ENCODE measurements around the gene MGAT3.

The MGAT3 gene

GRCh38 chr22:39421691-39422090 lies 35.1 kb upstream of the MGAT3 start:
- Mint-ChIP-seq H3K4me3 (no peak overlapping the region), H3K27ac (no peak overlapping the region), H3K27me3 (no peaks in the 10 kb centered on the region), H3K9me3 (no peaks in the 10 kb centered on the region), H3K36me3 (ENCODE audit: low read depth) (peaks cover 59% of the 10 kb centered on the region), H3K4me1 (ENCODE audit: low read depth) (no peaks in the 10 kb centered on the region)

GRCh38 chr22:39422101-39422500 lies 34.7 kb upstream of the MGAT3 start:
- Mint-ChIP-seq H3K4me1 (ENCODE audit: low read depth) (no peaks in the 10 kb centered on the region), H3K4me3 (no peak overlapping the region), H3K9me3 (no peaks in the 10 kb centered on the region), H3K36me3 (ENCODE audit: low read depth) (peaks cover 60% of the 10 kb centered on the region), H3K27ac (no peak overlapping the region), H3K27me3 (no peaks in the 10 kb centered on the region)

- Mint-ChIP-seq H3K4me3 (no peak overlapping the region), H3K9me3 (no peaks in the 10 kb centered on the region), H3K36me3 (ENCODE audit: low read depth) (peaks cover 65% of the 10 kb centered on the region), H3K4me1 (ENCODE audit: low read depth) (no peaks in the 10 kb centered on the region), H3K27me3 (no peaks in the 10 kb centered on the region), H3K27ac (no peak overlapping the region)
Observed at GRCh38 chr22:39422721-39423120, 34.1 kb upstream of the MGAT3 start.

- no peak overlapping the region for H3K27ac Mint-ChIP-seq
- peaks cover 52% of the 10 kb centered on the region for H3K36me3 Mint-ChIP-seq (ENCODE audit: low read depth)
- no peaks in the 10 kb centered on the region for H3K4me1 Mint-ChIP-seq (ENCODE audit: low read depth)
- no peaks in the 10 kb centered on the region for H3K9me3 Mint-ChIP-seq
- H3K4me3 Mint-ChIP-seq = no peak overlapping the region
- H3K27me3 Mint-ChIP-seq = no peaks in the 10 kb centered on the region
Observed at GRCh38 chr22:39423976-39424375, 32.8 kb upstream of the MGAT3 start.

- no peak overlapping the region for H3K27ac Mint-ChIP-seq
- H3K4me3 Mint-ChIP-seq = no peak overlapping the region
- H3K4me1 Mint-ChIP-seq (ENCODE audit: low read depth) = no peaks in the 10 kb centered on the region
- H3K36me3 Mint-ChIP-seq (ENCODE audit: low read depth) = peaks cover 33% of the 10 kb centered on the region
- H3K27me3 Mint-ChIP-seq = no peaks in the 10 kb centered on the region
- no peaks in the 10 kb centered on the region for H3K9me3 Mint-ChIP-seq
Observed at GRCh38 chr22:39426380-39427043, 30.3 kb upstream of the MGAT3 start.

GRCh38 chr22:39427751-39428596 lies 28.8 kb upstream of the MGAT3 start:
- Mint-ChIP-seq H3K9me3 (no peaks in the 10 kb centered on the region), H3K4me3 (no peak overlapping the region), H3K36me3 (ENCODE audit: low read depth) (peaks cover 23% of the 10 kb centered on the region), H3K27me3 (no peaks in the 10 kb centered on the region), H3K4me1 (ENCODE audit: low read depth) (no peaks in the 10 kb centered on the region), H3K27ac (no peak overlapping the region)

GRCh38 chr22:39428597-39429071 lies 28.2 kb upstream of the MGAT3 start:
- Mint-ChIP-seq H3K4me3 (no peak overlapping the region), H3K27ac (no peak overlapping the region), H3K9me3 (no peaks in the 10 kb centered on the region), H3K36me3 (ENCODE audit: low read depth) (peaks cover 22% of the 10 kb centered on the region), H3K4me1 (ENCODE audit: low read depth) (no peaks in the 10 kb centered on the region), H3K27me3 (no peaks in the 10 kb centered on the region)

- Mint-ChIP-seq H3K36me3 (ENCODE audit: low read depth) (peaks cover 17% of the 10 kb centered on the region), H3K4me3 (no peak overlapping the region), H3K4me1 (ENCODE audit: low read depth) (no peaks in the 10 kb centered on the region), H3K27me3 (no peaks in the 10 kb centered on the region), H3K27ac (no peak overlapping the region), H3K9me3 (no peaks in the 10 kb centered on the region)
Observed at GRCh38 chr22:39429186-39429585, 27.6 kb upstream of the MGAT3 start.

- peaks cover 17% of the 10 kb centered on the region for H3K36me3 Mint-ChIP-seq (ENCODE audit: low read depth)
- no peaks in the 10 kb centered on the region for H3K9me3 Mint-ChIP-seq
- H3K27ac Mint-ChIP-seq = no peak overlapping the region
- no peaks in the 10 kb centered on the region for H3K27me3 Mint-ChIP-seq
- H3K4me3 Mint-ChIP-seq = no peak overlapping the region
- no peaks in the 10 kb centered on the region for H3K4me1 Mint-ChIP-seq (ENCODE audit: low read depth)
Observed at GRCh38 chr22:39429916-39430575, 26.8 kb upstream of the MGAT3 start.

GRCh38 chr22:39430576-39431150 lies 26.1 kb upstream of the MGAT3 start:
- Mint-ChIP-seq H3K27me3 (no peaks in the 10 kb centered on the region), H3K36me3 (ENCODE audit: low read depth) (peaks cover 17% of the 10 kb centered on the region), H3K27ac (no peak overlapping the region), H3K4me1 (ENCODE audit: low read depth) (no peaks in the 10 kb centered on the region), H3K4me3 (no peak overlapping the region), H3K9me3 (no peaks in the 10 kb centered on the region)

- no peak overlapping the region for H3K4me3 Mint-ChIP-seq
- H3K36me3 Mint-ChIP-seq (ENCODE audit: low read depth) = peaks cover 13% of the 10 kb centered on the region
- H3K4me1 Mint-ChIP-seq (ENCODE audit: low read depth) = no peaks in the 10 kb centered on the region
- H3K27me3 Mint-ChIP-seq = no peaks in the 10 kb centered on the region
- no peaks in the 10 kb centered on the region for H3K9me3 Mint-ChIP-seq
- no peak overlapping the region for H3K27ac Mint-ChIP-seq
Observed at GRCh38 chr22:39431216-39431801, 25.5 kb upstream of the MGAT3 start.

GRCh38 chr22:39431821-39432251 lies 25.0 kb upstream of the MGAT3 start:
- Mint-ChIP-seq H3K4me3 (no peak overlapping the region), H3K9me3 (no peaks in the 10 kb centered on the region), H3K27ac (no peak overlapping the region), H3K4me1 (ENCODE audit: low read depth) (no peaks in the 10 kb centered on the region), H3K27me3 (no peaks in the 10 kb centered on the region), H3K36me3 (ENCODE audit: low read depth) (peaks cover 8% of the 10 kb centered on the region)

- Mint-ChIP-seq H3K27me3 (no peaks in the 10 kb centered on the region), H3K27ac (no peak overlapping the region), H3K9me3 (no peaks in the 10 kb centered on the region), H3K36me3 (ENCODE audit: low read depth) (peaks cover 3% of the 10 kb centered on the region), H3K4me1 (ENCODE audit: low read depth) (peaks cover 4% of the 10 kb centered on the region), H3K4me3 (no peak overlapping the region)
Observed at GRCh38 chr22:39432361-39432811, 24.4 kb upstream of the MGAT3 start.

GRCh38 chr22:39433476-39434242 lies 23.2 kb upstream of the MGAT3 start:
- no peaks in the 10 kb centered on the region for H3K36me3 Mint-ChIP-seq (ENCODE audit: low read depth)
- no peak overlapping the region for H3K27ac Mint-ChIP-seq
- no peaks in the 10 kb centered on the region for H3K27me3 Mint-ChIP-seq

More at GRCh38 chr22:39433476-39434242, 23.2 kb upstream of the MGAT3 start:
- Mint-ChIP-seq H3K9me3 (no peaks in the 10 kb centered on the region), H3K4me1 (ENCODE audit: low read depth) (peaks cover 9% of the 10 kb centered on the region), H3K4me3 (no peak overlapping the region)

All from stimulated activated naive CD8-positive, alpha-beta T cell treated with anti-CD3 and anti-CD28 coated beads, Interleukin-15, Interleukin-2, amounts not matched to agents 100 ng/mL and 50 ng/mL, for 24 hours (primary cell).